T-cell (primary cell): ENCODE results near the gene EPHB4. TPM values are rescaled to one million over a fixed set of nuclear protein-coding genes. Genes with fewer than 3 reads are reported as not detected.

Experiments used
- ATAC-seq, 4 experiments: fragments of 200-7000 bp in 3 of 4; fragments of 150-1000 bp in 1 of 4; cut with Tn5 transposase; replicated peaks in 1 of 4; 1 replicate in 3 of 4; 2 replicates in 1 of 4; pipeline ENCODE4 v1.10.0; 2021; ENCODE audit warnings: moderate library complexity in 3 of 4, mild to moderate bottlenecking in 2 of 4, moderate number of reproducible peaks in 1 of 4
- CTCF ChIA-PET, 2 donors: fragments of 300-600 bp; sonication (Branson Sonifier 250); formaldehyde crosslinking; loops; one replicate each; lab custom pipeline; 2022; ENCODE audit warnings: antibody characterized with exemption in 2 of 2; lab: Charles Lee
- POLR2A ChIA-PET, 2 donors: fragments of 300-600 bp; sonication (Branson Sonifier 250); formaldehyde crosslinking; loops; one replicate each; lab custom pipeline; 2022; ENCODE audit warnings: antibody characterized with exemption in 2 of 2; lab: Charles Lee
- DNase-seq, 35 experiments: peaks; one replicate each; pipeline versions ENCODE4 v3.0.0 to v3.0.0-alpha.2; 2013 to 2023
- H3K27ac ChIP-seq: one replicate; pipeline ENCODE4 v1.5.1; 2013; ENCODE audit warnings: low read length
- H3K27me3 ChIP-seq, 2 experiments: replicated peaks in 1 of 2; 1 replicate in 1 of 2; 2 replicates in 1 of 2; pipeline versions ENCODE4 v1.6.1 to v1.7.0; 2013; ENCODE audit warnings: low read length in 1 of 2, mixed read lengths in 1 of 2; ENCODE audit not compliant: control insufficient read depth in 2 of 2, insufficient read depth in 2 of 2; ENCODE audit errors: extremely low read depth in 1 of 2
- H3K36me3 ChIP-seq, 2 donors: 1 replicate in 1 of 2; 2 replicates in 1 of 2; pipeline versions ENCODE4 v1.6.1 to v1.7.0; 2013; ENCODE audit warnings: low read length in 1 of 2; ENCODE audit not compliant: control insufficient read depth in 2 of 2, insufficient read depth in 1 of 2; ENCODE audit errors: extremely low read depth in 1 of 2
- H3K4me1 ChIP-seq, 2 experiments: 1 replicate in 1 of 2; 2 replicates in 1 of 2; pipeline versions ENCODE4 v1.6.1 to v1.7.0; 2013; ENCODE audit warnings: low read length in 2 of 2, mixed read lengths in 1 of 2; ENCODE audit not compliant: insufficient read depth in 2 of 2, control insufficient read depth in 1 of 2; ENCODE audit errors: extremely low read depth in 1 of 2
- H3K4me3 ChIP-seq, 2 donors: 1 replicate in 1 of 2; 2 replicates in 1 of 2; pipeline versions ENCODE4 v1.5.1 to v1.7.0; 2013; ENCODE audit warnings: mild to moderate bottlenecking in 2 of 2, low read length in 1 of 2, moderate library complexity in 1 of 2; ENCODE audit not compliant: control insufficient read depth in 1 of 2; ENCODE audit errors: extremely low read depth in 1 of 2
- H3K9me3 ChIP-seq: 2 replicates; pipeline ENCODE4 v1.7.0; 2013
- H3K27ac Mint-ChIP-seq, 2 donors: one replicate each; pipeline ENCODE4 v1.8.0; 2020 to 2021; ENCODE audit warnings: mild to moderate bottlenecking in 2 of 2, mixed read lengths in 2 of 2
- H3K27me3 Mint-ChIP-seq, 2 donors: one replicate each; pipeline ENCODE4 v1.8.0; 2021 to 2022; ENCODE audit warnings: mixed read lengths in 2 of 2
- H3K36me3 Mint-ChIP-seq: one replicate; pipeline ENCODE4 v1.8.0; 2021; ENCODE audit warnings: mixed read lengths
- H3K4me1 Mint-ChIP-seq, 3 donors: one replicate each; pipeline ENCODE4 v1.8.0; 2020 to 2022; ENCODE audit warnings: mixed read lengths in 3 of 3, mild to moderate bottlenecking in 1 of 3
- H3K4me3 Mint-ChIP-seq, 3 donors: one replicate each; pipeline ENCODE4 v1.8.0; 2020 to 2022; ENCODE audit warnings: mild to moderate bottlenecking in 3 of 3, mixed read lengths in 3 of 3, moderate library complexity in 3 of 3
- H3K9me3 Mint-ChIP-seq, 3 donors: one replicate each; pipeline ENCODE4 v1.8.0; 2020 to 2022; ENCODE audit warnings: mixed read lengths in 3 of 3
- WGBS: methylation state at CpG from one replicate; pipeline ENCODE4 v1.1.5; 2013; ENCODE audit warnings: missing lambda C conversion rate; ENCODE audit not compliant: insufficient coverage; 5-methylcytosine and 5-hydroxymethylcytosine counted together
- total RNA-seq, 35 experiments: library from RNA in 6 of 35; stranded (reverse) in 6 of 35; fragments of 120-200 nt in 1 of 35; gene quantifications; one replicate each; pipeline versions ENCODE4 v1.2.1 to v1.2.4 and lab custom pipeline; 2013 to 2026

EPHB4 gene
- total RNA-seq, 5 donors from 2014 or later (not counting 1 experiment from before 2014, with no cell fraction given), result 7.8 to 12.7 (median 9.5) TPM

DNA sequence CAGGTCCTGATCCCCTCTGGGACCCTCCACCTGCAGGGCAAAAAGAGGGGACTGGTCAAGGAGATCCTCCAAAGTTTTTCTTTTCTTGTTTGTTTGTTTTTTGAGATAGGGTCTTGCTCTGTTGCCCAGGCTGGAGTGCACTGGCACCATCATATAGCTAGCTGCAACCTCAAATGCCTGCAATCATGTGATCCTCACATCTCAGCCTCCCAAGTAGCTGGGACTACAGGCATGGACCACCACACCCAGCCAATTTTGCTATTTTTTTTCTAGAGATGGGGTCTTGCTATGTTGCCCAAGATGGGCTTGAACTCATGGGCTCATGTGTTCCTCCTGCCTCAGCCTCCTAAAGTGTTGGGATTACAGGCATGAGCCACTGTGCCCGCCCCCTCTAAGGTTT is 41.0 kb downstream of the EPHB4 start:
- CTCF ChIA-PET, result no interaction called here

GRCh38 chr7:100785878-100786277 is 41.4 kb downstream of the EPHB4 start:
- Mint-ChIP-seq H3K4me3 (no peak overlapping the region), H3K9me3 (no peaks in the 10 kb centered on the region), H3K27me3 (peaks cover 21 to 36% of the 10 kb centered on the region in 2 donors), H3K4me1 (peaks cover 0 to 2% (median 0%) of the 10 kb centered on the region in 3 donors), H3K36me3 (no peaks in the 10 kb centered on the region), H3K27ac (peak overlapping the region in 1 of 2 donors; percentile 72)
- Histone ChIP-seq H3K27me3 (peaks cover 0 to 47% of the 10 kb centered on the region in 2 experiments), H3K4me3 (peak overlapping the region in 1 of 2 donors; percentile 38), H3K4me1 (no peaks in the 10 kb centered on the region), H3K36me3 (no peaks in the 10 kb centered on the region), H3K27ac (no peak overlapping the region), H3K9me3 (no peaks in the 10 kb centered on the region)
- POLR2A ChIA-PET, result no interaction called here
- CTCF ChIA-PET, result interaction anchor here in 1 of 2 donors (0.7 kb wide), 1 partner anchor 24 kb away, joined by 3 read pairs; no protein-coding TSS in a partner anchor
- DNase-seq (peak in 11 of 35 experiments; percentile 9 to 44 (median 20)), ATAC-seq (peak in 1 of 4 experiments; percentile 46)
- 21% methylated on average over 11 of the region's 17 CpGs for WGBS

More for the DNA sequence above, 41.0 kb downstream of the EPHB4 start:
- Histone ChIP-seq H3K4me1 (no peaks in the 10 kb centered on the region), H3K9me3 (no peaks in the 10 kb centered on the region), H3K27ac (no peak overlapping the region), H3K4me3 (peak overlapping the region in 1 of 2 donors; percentile 38), H3K36me3 (no peaks in the 10 kb centered on the region), H3K27me3 (peaks cover 0 to 47% of the 10 kb centered on the region in 2 experiments)
- ATAC-seq (no peak), DNase-seq (no peak)
- peaks cover 0 to 2% (median 0%) of the 10 kb centered on the region in 3 donors for H3K4me1 Mint-ChIP-seq
- WGBS, result no CpG with 5 or more reads among the region's 1 CpG
- H3K4me3 Mint-ChIP-seq, result no peak overlapping the region
- POLR2A ChIA-PET, result no interaction called here
- no peaks in the 10 kb centered on the region for H3K36me3 Mint-ChIP-seq
- no peaks in the 10 kb centered on the region for H3K9me3 Mint-ChIP-seq
- peaks cover 21 to 38% of the 10 kb centered on the region in 2 donors for H3K27me3 Mint-ChIP-seq
- no peak overlapping the region for H3K27ac Mint-ChIP-seq

DNA sequence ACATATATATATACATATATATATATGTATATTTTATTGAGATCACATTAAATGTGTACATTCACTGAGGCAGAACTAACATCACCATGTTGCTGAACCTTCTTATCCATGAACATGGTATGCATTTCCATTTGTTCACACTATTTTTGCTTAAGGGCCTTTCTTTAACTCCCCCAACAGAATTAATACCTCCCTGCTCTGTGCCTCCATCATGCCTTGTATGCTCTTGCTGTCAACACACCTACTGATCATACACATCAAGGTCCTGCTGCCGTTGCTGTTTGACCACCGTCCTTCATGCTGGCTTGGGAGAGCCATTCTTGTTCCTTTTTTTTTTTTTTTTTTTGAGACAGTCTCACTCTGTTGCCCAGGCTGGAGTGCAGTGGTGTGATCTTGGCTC is 43.5 kb downstream of the EPHB4 start:
- Mint-ChIP-seq H3K4me3 (no peak overlapping the region), H3K27ac (no peak overlapping the region), H3K4me1 (peaks cover 0 to 2% (median 0%) of the 10 kb centered on the region in 3 donors), H3K27me3 (peaks cover 21 to 31% of the 10 kb centered on the region in 2 donors), H3K36me3 (no peaks in the 10 kb centered on the region), H3K9me3 (no peaks in the 10 kb centered on the region)
- ATAC-seq, result no peak
- WGBS, result no CpG with 5 or more reads among the region's 2 CpGs
- H3K27ac ChIP-seq, result no peak overlapping the region
- H3K36me3 ChIP-seq, result no peaks in the 10 kb centered on the region
- H3K27me3 ChIP-seq, result peaks cover 0 to 44% of the 10 kb centered on the region in 2 experiments
- no peak overlapping the region for H3K4me3 ChIP-seq
- ChIA-PET POLR2A (no interaction called here), CTCF (no interaction called here)
- DNase-seq, result no peak
- no peaks in the 10 kb centered on the region for H3K4me1 ChIP-seq
- H3K9me3 ChIP-seq, result no peaks in the 10 kb centered on the region

DNA sequence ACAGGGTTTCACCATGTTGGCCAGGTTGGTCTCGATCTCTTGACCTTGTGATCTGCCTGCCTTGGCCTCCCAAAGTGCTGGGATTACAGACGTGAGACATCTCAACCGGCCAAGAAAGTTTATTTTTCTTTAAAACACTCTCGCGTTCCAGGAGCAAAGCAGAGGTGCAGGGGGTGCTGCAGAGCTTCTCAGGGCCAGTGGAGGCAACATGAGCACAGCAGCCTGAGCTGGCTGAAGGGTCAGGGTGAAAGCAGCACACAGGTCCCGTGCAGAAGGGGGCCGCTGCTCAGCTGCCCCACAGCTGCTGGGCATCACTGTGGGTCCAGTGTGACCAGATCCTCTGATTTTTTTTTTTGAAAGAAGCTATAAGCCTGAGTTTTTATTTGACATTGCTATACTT is 46.1 kb downstream of the EPHB4 start:
- H3K9me3 ChIP-seq, result no peaks in the 10 kb centered on the region
- CTCF ChIA-PET, result interaction anchor here (0.6 to 0.7 kb wide), 3 partner anchors 10 to 1468 kb away, joined by 3 to 5 read pairs (median 3); no protein-coding TSS in a partner anchor
- Mint-ChIP-seq H3K27ac (no peak overlapping the region), H3K4me1 (peaks cover 0 to 2% (median 0%) of the 10 kb centered on the region in 3 donors), H3K27me3 (peaks cover 17 to 23% of the 10 kb centered on the region in 2 donors), H3K36me3 (no peaks in the 10 kb centered on the region), H3K9me3 (no peaks in the 10 kb centered on the region), H3K4me3 (no peak overlapping the region)
- no peak for DNase-seq
- ATAC-seq, result no peak
- H3K27me3 ChIP-seq, result peaks cover 0 to 39% of the 10 kb centered on the region in 2 experiments
- 80% methylated on average over 6 of the region's 7 CpGs for WGBS
- H3K27ac ChIP-seq, result no peak overlapping the region
- no peak overlapping the region for H3K4me3 ChIP-seq
- H3K36me3 ChIP-seq, result no peaks in the 10 kb centered on the region
- no peaks in the 10 kb centered on the region for H3K4me1 ChIP-seq
- POLR2A ChIA-PET, result interaction anchor here in 1 of 2 donors (0.6 kb wide), 2 partner anchors 181 to 341 kb away, joined by 3 to 6 read pairs; no protein-coding TSS in a partner anchor

- Mint-ChIP-seq H3K4me1 (no peaks in the 10 kb centered on the region), H3K4me3 (no peak overlapping the region), H3K9me3 (no peaks in the 10 kb centered on the region), H3K36me3 (no peaks in the 10 kb centered on the region), H3K27ac (no peak overlapping the region), H3K27me3 (peaks cover 13 to 21% of the 10 kb centered on the region in 2 donors)
- 85% methylated on average over 16 of the region's 17 CpGs for WGBS
- H3K27ac ChIP-seq, result no peak overlapping the region
- no peak for DNase-seq
- H3K27me3 ChIP-seq, result peaks cover 0 to 34% of the 10 kb centered on the region in 2 experiments
- H3K36me3 ChIP-seq, result no peaks in the 10 kb centered on the region
- ATAC-seq, result no peak
- no peak overlapping the region for H3K4me3 ChIP-seq
- no peaks in the 10 kb centered on the region for H3K9me3 ChIP-seq
- H3K4me1 ChIP-seq, result no peaks in the 10 kb centered on the region
- ChIA-PET CTCF (no interaction called here), POLR2A (no interaction called here)
Measured at GRCh38 chr7:100779359-100779758, 48.0 kb downstream of the EPHB4 start.

- Mint-ChIP-seq H3K4me3 (no peak overlapping the region), H3K9me3 (no peaks in the 10 kb centered on the region)
- POLR2A ChIA-PET, result no interaction called here
Measured at GRCh38 chr7:100778061-100778621, 49.2 kb downstream of the EPHB4 start.

More at GRCh38 chr7:100778061-100778621, 49.2 kb downstream of the EPHB4 start:
- 86% methylated on average over 3 of the region's 6 CpGs for WGBS
- CTCF ChIA-PET, result no interaction called here
- Mint-ChIP-seq H3K27ac (no peak overlapping the region), H3K36me3 (no peaks in the 10 kb centered on the region), H3K4me1 (no peaks in the 10 kb centered on the region), H3K27me3 (peaks cover 7 to 20% of the 10 kb centered on the region in 2 donors)
- no peak for DNase-seq
- no peak overlapping the region for H3K27ac ChIP-seq
- no peaks in the 10 kb centered on the region for H3K9me3 ChIP-seq
- no peak for ATAC-seq
- H3K27me3 ChIP-seq, result peaks cover 0 to 42% of the 10 kb centered on the region in 2 experiments
- no peaks in the 10 kb centered on the region for H3K36me3 ChIP-seq
- H3K4me1 ChIP-seq, result no peaks in the 10 kb centered on the region
- H3K4me3 ChIP-seq, result no peak overlapping the region
